HG03103 (cell line): ENCODE measurements around the gene SAMD11.
"Not testable (repeated sequence)": the region's sequence is repeated elsewhere in the genome, so short reads cannot be mapped to it uniquely, and the experiment has no call there.

Source experiments
- ATAC-seq: cut with Tn5 transposase; IDR thresholded peaks from one replicate; pipeline ENCODE4 v1.9.1; 2021; ENCODE audit warnings: low read depth; ENCODE audit not compliant: unreplicated experiment

The SAMD11 gene

GRCh38 chr1:985126-985525 lies 61.4 kb downstream of the SAMD11 start:
- no peak for ATAC-seq

DNA sequence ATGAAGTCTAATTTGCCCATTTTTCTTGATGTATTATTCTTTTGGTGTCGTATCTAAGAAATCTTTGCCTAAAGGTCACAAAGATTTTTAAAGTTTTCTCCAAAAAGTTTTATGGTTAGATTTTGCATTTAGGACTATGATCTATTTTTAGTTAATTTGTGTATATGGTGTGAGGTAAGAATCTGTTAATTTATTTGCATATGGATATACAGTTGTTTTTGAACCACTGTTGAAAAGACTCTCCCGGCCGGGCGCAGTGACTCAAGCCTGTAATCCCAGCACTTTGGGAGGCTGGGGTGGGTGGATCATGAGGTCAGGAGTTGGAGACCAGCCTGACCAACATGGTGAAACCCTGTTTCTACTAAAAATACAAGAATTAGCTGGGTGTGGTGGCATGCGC lies 64.3 kb downstream of the SAMD11 start:
- not testable (repeated sequence) for ATAC-seq

DNA sequence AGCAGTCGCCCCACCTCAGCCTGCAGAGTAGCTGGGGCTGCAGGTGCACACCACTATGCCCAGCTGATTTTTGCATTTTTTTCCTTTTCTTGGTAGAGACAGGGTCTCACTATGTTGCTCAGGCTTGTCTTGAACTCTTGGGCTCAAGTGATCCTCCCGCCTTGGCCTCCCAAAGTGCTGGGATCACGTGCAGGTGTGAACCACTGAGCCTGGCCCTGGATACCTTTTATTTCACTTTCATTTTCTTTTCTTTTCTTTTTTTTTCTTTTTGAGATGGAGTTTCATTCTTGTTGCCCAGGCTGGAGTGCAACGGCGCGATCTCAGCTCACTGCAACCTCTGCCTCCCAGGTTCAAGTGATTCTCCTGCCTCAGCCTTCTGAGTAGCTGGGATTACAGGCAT lies 67.6 kb downstream of the SAMD11 start:
- not testable (repeated sequence) for ATAC-seq

GRCh38 chr1:991895-992294 lies 68.2 kb downstream of the SAMD11 start:
- no peak for ATAC-seq

DNA sequence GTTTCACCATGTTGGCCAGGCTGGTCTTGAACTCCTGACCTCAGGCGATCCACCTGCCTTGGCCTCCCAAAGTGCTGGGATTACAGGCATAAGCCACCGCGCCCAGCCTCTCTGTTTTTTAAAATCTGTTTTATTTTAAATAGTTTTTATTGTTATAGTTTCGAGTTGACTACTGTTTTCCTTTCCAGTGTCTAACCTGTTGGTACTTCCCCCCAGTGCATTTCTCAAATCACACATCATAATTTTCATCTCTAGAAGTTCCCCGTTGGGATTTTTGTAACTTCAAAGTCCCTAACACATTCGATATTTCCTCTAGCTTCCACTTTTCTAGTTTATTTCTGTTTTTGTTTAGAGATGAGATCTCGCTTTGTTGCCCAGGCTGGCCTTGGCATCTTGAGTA lies 68.6 kb downstream of the SAMD11 start:
- no peak for ATAC-seq

DNA sequence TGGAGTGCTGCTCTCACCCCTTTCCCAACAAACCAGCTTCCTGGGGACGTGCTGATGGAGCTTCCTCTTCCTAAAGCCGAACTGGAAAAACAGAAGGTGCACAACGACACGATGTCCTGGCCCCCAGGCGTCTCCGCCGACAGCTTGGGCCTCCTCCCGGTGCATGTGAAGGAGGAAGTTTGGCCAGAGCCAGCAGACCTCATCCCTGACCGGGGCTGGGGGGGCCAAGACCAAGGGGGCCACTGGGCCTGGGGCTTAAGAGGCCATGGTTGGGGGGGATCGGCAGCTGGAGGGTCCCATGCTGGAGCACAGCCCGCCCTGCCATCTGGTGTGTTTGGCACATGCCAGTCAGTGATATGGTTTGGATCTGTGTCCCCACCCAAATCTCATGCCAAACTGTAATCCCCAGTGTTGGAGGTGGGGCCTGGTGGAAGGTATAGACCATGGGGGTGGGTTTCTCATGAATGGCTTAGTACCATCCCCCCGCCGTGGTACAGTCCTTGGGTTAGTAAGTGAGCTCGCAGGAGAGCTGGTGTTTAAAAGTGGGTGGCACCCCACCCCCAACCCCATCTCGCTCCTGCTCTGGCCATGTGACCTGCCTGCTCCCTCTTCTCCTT lies 69.8 kb downstream of the SAMD11 start:
- no peak for ATAC-seq
